B cell (primary cell): ENCODE data around the gene KCNQ1OT1. TPM values are rescaled to one million over a fixed set of nuclear protein-coding genes. Genes with fewer than 3 reads are reported as not detected.

Experiments used
- ATAC-seq: fragments of 200-7000 bp; cut with Tn5 transposase; one replicate; pipeline ENCODE4 v1.10.0; 2021; ENCODE audit warnings: low read depth, mild to moderate bottlenecking, moderate number of reproducible peaks, moderate library complexity
- CTCF ChIA-PET: fragments of 350-600 bp; sonication (Branson Sonifier 250); formaldehyde crosslinking; loops from one replicate; lab custom pipeline; 2021; ENCODE audit warnings: antibody characterized with exemption, inconsistent platforms; lab: Charles Lee
- POLR2A ChIA-PET: fragments of 350-600 bp; sonication (Branson Sonifier 250); formaldehyde crosslinking; loops from one replicate; lab custom pipeline; 2021; ENCODE audit warnings: antibody characterized with exemption; lab: Charles Lee
- DNase-seq: peaks from one replicate; pipeline ENCODE4 v3.0.0; 2013
- H2AFZ ChIP-seq: 2 replicates; pipeline ENCODE4 v1.6.1; 2012; ENCODE audit warnings: mild to moderate bottlenecking, low read depth, low read length; ENCODE audit not compliant: insufficient read depth, poor library complexity, severe bottlenecking
- H3K27ac ChIP-seq, 2 donors: 1 replicate in 1 of 2; 2 replicates in 1 of 2; pipeline ENCODE4 v1.5.1; 2012 to 2013; ENCODE audit warnings: low read length in 2 of 2, mild to moderate bottlenecking in 2 of 2, moderate library complexity in 1 of 2
- H3K27me3 ChIP-seq, 4 experiments: fragments of 200-600 bp in 1 of 4; sonication (generic) in 1 of 4; replicated peaks in 1 of 4; 1 replicate in 2 of 4; 2 replicates in 2 of 4; pipeline versions ENCODE4 v1.6.1 to v1.7.0; 2013 to 2016; ENCODE audit warnings: low read length in 3 of 4, mild to moderate bottlenecking in 2 of 4, mixed read lengths in 1 of 4, moderate library complexity in 1 of 4; ENCODE audit not compliant: insufficient read depth in 4 of 4, control insufficient read depth in 3 of 4; ENCODE audit errors: control extremely low read depth in 1 of 4
- H3K36me3 ChIP-seq, 2 experiments: replicated peaks in 1 of 2; 1 replicate in 1 of 2; 2 replicates in 1 of 2; pipeline versions ENCODE4 v1.6.1 to v1.7.1; 2013; ENCODE audit warnings: low read length in 1 of 2; ENCODE audit not compliant: insufficient read depth in 2 of 2, control insufficient read depth in 1 of 2; ENCODE audit errors: control extremely low read depth in 1 of 2, extremely low read depth in 1 of 2
- H3K4me1 ChIP-seq, 2 donors: fragments of 200-600 bp in 1 of 2; sonication (generic) in 1 of 2; 1 replicate in 1 of 2; 2 replicates in 1 of 2; pipeline versions ENCODE4 v1.5.1 to v1.6.1; 2013 to 2017; ENCODE audit warnings: low read length in 2 of 2; ENCODE audit not compliant: control insufficient read depth in 2 of 2, insufficient read depth in 2 of 2
- H3K4me2 ChIP-seq: replicated peaks from 2 replicates; pipeline ENCODE3; 2012; ENCODE audit warnings: mild to moderate bottlenecking, low read depth, low read length; ENCODE audit not compliant: poor library complexity, severe bottlenecking
- H3K4me3 ChIP-seq, 5 experiments: fragments of 200-600 bp in 1 of 5; sonication (generic) in 1 of 5; 1 replicate in 3 of 5; 2 replicates in 2 of 5; pipeline versions ENCODE4 v1.5.1 to v1.7.0; 2011 to 2016; ENCODE audit warnings: low read length in 4 of 5, mild to moderate bottlenecking in 4 of 5, low read depth in 2 of 5, control low read depth in 1 of 5, moderate library complexity in 1 of 5; ENCODE audit not compliant: insufficient read depth in 1 of 5; ENCODE audit errors: control extremely low read depth in 1 of 5, extremely low read depth in 1 of 5
- H3K79me2 ChIP-seq: fragments of 200-600 bp; sonication (generic); one replicate; pipeline ENCODE4 v1.6.0; 2016; ENCODE audit warnings: low read length; ENCODE audit not compliant: control insufficient read depth, insufficient read depth
- H3K9ac ChIP-seq: fragments of 200-600 bp; sonication (generic); 2 replicates; pipeline ENCODE4 v1.6.1; 2017; ENCODE audit warnings: mild to moderate bottlenecking, low read length, moderate library complexity
- H3K9me3 ChIP-seq, 3 donors: one replicate each; pipeline versions ENCODE4 v1.6.1 to v1.7.1; 2013; ENCODE audit warnings: low read length in 2 of 3; ENCODE audit not compliant: control insufficient read depth in 2 of 3, insufficient read depth in 1 of 3; ENCODE audit errors: control extremely low read depth in 1 of 3
- H4K20me1 ChIP-seq: 2 replicates; pipeline ENCODE4 v1.6.0; 2012; ENCODE audit warnings: mild to moderate bottlenecking, low read length; ENCODE audit not compliant: insufficient read depth, control insufficient read depth, poor library complexity, severe bottlenecking
- H3K27ac Mint-ChIP-seq: one replicate; pipeline ENCODE4 v1.8.0; 2021; ENCODE audit warnings: mixed read lengths
- H3K27me3 Mint-ChIP-seq: one replicate; pipeline ENCODE4 v1.8.0; 2021; ENCODE audit warnings: mixed read lengths
- H3K4me1 Mint-ChIP-seq: one replicate; pipeline ENCODE4 v1.8.0; 2021; ENCODE audit warnings: mixed read lengths
- H3K4me3 Mint-ChIP-seq: one replicate; pipeline ENCODE4 v1.8.0; 2021; ENCODE audit warnings: mixed read lengths
- H3K9me3 Mint-ChIP-seq: one replicate; pipeline ENCODE4 v1.8.0; 2022; ENCODE audit warnings: mixed read lengths; ENCODE audit not compliant: insufficient read depth
- EZH2 ChIP-seq: IDR thresholded peaks from 2 replicates; pipeline ENCODE4 v1.6.1; 2012; ENCODE audit warnings: borderline replicate concordance, low read depth, mild to moderate bottlenecking, moderate library complexity, low read length; ENCODE audit not compliant: insufficient read depth, poor library complexity, severe bottlenecking
- WGBS: methylation state at CpG from one replicate; pipeline ENCODE4 v1.1.5; 2013; ENCODE audit warnings: missing lambda C conversion rate; ENCODE audit not compliant: insufficient coverage; 5-methylcytosine and 5-hydroxymethylcytosine counted together
- intact Hi-C: fragments of 100-400 bp; cut with micrococcal nuclease; formaldehyde crosslinking; loops from one replicate; pipeline ENCODE4 v1.10.0; 2022
- polyA plus RNA-seq: library from polyadenylated mRNA; depleted of rRNA; stranded (reverse); fragments of >200 nt; gene quantifications from 2 replicates; pipeline ENCODE4 v1.2.3, GENCODE V29; 2012
- total RNA-seq, 2 donors: library from RNA; stranded (reverse); fragments of 120-200 nt in 1 of 2; gene quantifications; 1 replicate in 1 of 2; 2 replicates in 1 of 2; pipeline versions ENCODE4 v1.2.3 to v1.2.4, GENCODE V29; 2013 to 2022
- TF ChIP-seq, protein P1 (sequence below): fragments of 200-600 bp; IDR thresholded peaks from one replicate; pipeline ENCODE4 v1.8.0; 2022; ENCODE audit warnings: antibody characterized with exemption, mild to moderate bottlenecking

Gene KCNQ1OT1
- total and polyA plus RNA-seq, 2 donors (not counting 1 experiment from before 2014, with no cell fraction given) = 0.03 to 0.89 TPM

DNA sequence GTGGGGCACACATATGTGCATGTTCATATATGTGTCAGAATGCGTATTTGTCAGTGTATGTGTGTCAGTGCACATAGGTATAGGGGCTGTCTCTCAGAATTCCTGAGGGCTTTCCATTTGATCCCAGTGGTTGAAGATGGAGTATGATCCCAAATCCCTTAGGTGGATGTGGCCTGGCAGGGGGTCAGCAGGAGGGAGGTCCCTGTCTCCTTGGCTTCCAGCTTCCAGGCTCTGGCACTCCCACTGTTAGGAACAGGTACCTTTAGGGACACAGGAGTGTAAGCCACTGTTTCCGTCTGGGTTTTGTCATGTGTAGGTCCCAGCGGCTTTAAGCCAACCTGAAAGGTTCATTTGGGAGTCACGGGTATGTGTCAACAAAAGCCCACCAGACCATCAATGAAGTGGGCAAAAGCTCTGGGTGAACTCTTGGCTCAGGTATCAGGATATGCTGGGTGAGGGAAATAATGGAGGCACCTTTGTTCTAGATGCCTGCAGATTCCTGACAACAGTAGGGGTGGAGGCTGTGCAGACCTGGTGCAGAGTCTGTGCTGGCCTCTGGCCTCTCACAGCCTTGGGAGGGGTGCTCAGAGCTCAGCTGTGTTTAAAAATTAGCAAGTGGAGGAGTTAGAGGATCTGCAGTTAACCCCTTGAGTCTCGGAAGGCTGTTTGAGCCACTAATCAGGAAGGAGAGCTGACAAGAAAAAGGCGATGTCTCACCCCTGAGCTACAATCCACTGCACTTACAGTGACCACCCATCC, 9.0 kb downstream of the KCNQ1OT1 start:
- Histone ChIP-seq H3K4me1 (peaks cover 16 to 25% of the 10 kb centered on the region in 2 donors), H3K36me3 (no peaks in the 10 kb centered on the region), H3K9me3 (no peaks in the 10 kb centered on the region), H2AFZ (no peak overlapping the region), H4K20me1 (peaks cover 16% of the 10 kb centered on the region), H3K79me2 (peaks cover 5% of the 10 kb centered on the region), H3K9ac (no peak overlapping the region), H3K4me3 (no peak overlapping the region), H3K27me3 (no peaks in the 10 kb centered on the region), H3K4me2 (no peak overlapping the region), H3K27ac (no peak overlapping the region)
- ChIA-PET CTCF (interaction anchor here (1.4 kb wide), 1 partner anchor 9 kb away, joined by 3 read pairs; the partner anchor contains the start of gene KCNQ1OT1), POLR2A (no interaction called here)
- DNase-seq (no peak), ATAC-seq (no peak)
- Mint-ChIP-seq H3K4me3 (no peak overlapping the region), H3K4me1 (peaks cover 31% of the 10 kb centered on the region), H3K9me3 (no peaks in the 10 kb centered on the region), H3K27me3 (no peaks in the 10 kb centered on the region), H3K27ac (no peak overlapping the region)
- intact Hi-C loops = no loop called here
- no peak for TF ChIP-seq EZH2
- TF ChIP-seq, protein P1, sequence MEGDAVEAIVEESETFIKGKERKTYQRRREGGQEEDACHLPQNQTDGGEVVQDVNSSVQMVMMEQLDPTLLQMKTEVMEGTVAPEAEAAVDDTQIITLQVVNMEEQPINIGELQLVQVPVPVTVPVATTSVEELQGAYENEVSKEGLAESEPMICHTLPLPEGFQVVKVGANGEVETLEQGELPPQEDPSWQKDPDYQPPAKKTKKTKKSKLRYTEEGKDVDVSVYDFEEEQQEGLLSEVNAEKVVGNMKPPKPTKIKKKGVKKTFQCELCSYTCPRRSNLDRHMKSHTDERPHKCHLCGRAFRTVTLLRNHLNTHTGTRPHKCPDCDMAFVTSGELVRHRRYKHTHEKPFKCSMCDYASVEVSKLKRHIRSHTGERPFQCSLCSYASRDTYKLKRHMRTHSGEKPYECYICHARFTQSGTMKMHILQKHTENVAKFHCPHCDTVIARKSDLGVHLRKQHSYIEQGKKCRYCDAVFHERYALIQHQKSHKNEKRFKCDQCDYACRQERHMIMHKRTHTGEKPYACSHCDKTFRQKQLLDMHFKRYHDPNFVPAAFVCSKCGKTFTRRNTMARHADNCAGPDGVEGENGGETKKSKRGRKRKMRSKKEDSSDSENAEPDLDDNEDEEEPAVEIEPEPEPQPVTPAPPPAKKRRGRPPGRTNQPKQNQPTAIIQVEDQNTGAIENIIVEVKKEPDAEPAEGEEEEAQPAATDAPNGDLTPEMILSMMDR = no peak
- WGBS = 98% methylated on average over 6 of the region's 6 CpGs
